ENCODE results near the gene LRMDA.

The LRMDA gene

GRCh38 chr10:75418712-75419111, 12.7 kb upstream of the LRMDA start:
- DNase-seq (ENCODE audit: low read depth in 2 of 3, low spot score in 1 of 3) = no peak

GRCh38 chr10:75422913-75423312, 8.5 kb upstream of the LRMDA start:
- DNase-seq (ENCODE audit: low read depth in 2 of 3, low spot score in 1 of 3) = no peak

- DNase-seq (ENCODE audit: low read depth in 2 of 3, low spot score in 1 of 3) = no peak
These were observed 6.9 kb upstream of the LRMDA start for GRCh38 chr10:75424571-75424970.

GRCh38 chr10:75425291-75426079, 5.9 kb upstream of the LRMDA start:
- DNase-seq (ENCODE audit: low read depth in 2 of 3, low spot score in 1 of 3) = no peak

- DNase-seq (ENCODE audit: low read depth in 2 of 3, low spot score in 1 of 3) = no peak
These were observed 4.5 kb upstream of the LRMDA start for GRCh38 chr10:75426880-75427279.

GRCh38 chr10:75427951-75428350, 3.5 kb upstream of the LRMDA start:
- DNase-seq (ENCODE audit: low read depth in 2 of 3, low spot score in 1 of 3) = no peak

- DNase-seq (ENCODE audit: low read depth in 2 of 3, low spot score in 1 of 3) = no peak
These were observed 2.8 kb upstream of the LRMDA start for GRCh38 chr10:75428434-75429158.

- no peak for DNase-seq (ENCODE audit: low read depth in 2 of 3, low spot score in 1 of 3)
These were observed 2.1 kb upstream of the LRMDA start for GRCh38 chr10:75429159-75429827.

- no peak for DNase-seq (ENCODE audit: low read depth in 2 of 3, low spot score in 1 of 3)
These were observed 1.2 kb upstream of the LRMDA start for GRCh38 chr10:75430000-75430763.

- no peak for DNase-seq (ENCODE audit: low read depth in 2 of 3, low spot score in 1 of 3)
These were observed 752 bp downstream of the LRMDA start for GRCh38 chr10:75432176-75432575.

GRCh38 chr10:75432763-75433162, 1.3 kb downstream of the LRMDA start:
- DNase-seq (ENCODE audit: low read depth in 2 of 3, low spot score in 1 of 3) = no peak

GRCh38 chr10:75433216-75433615, 1.8 kb downstream of the LRMDA start:
- no peak for DNase-seq (ENCODE audit: low read depth in 2 of 3, low spot score in 1 of 3)

GRCh38 chr10:75434291-75434690, 2.9 kb downstream of the LRMDA start:
- no peak for DNase-seq (ENCODE audit: low read depth in 2 of 3, low spot score in 1 of 3)

- DNase-seq (ENCODE audit: low read depth in 2 of 3, low spot score in 1 of 3) = no peak
These were observed 3.9 kb downstream of the LRMDA start for GRCh38 chr10:75435291-75435690.

- no peak for DNase-seq (ENCODE audit: low read depth in 2 of 3, low spot score in 1 of 3)
These were observed 5.5 kb downstream of the LRMDA start for GRCh38 chr10:75436896-75437295.

- DNase-seq (ENCODE audit: low read depth in 2 of 3, low spot score in 1 of 3) = no peak
These were observed 6.3 kb downstream of the LRMDA start for GRCh38 chr10:75437693-75438092.

GRCh38 chr10:75438275-75438674, 6.9 kb downstream of the LRMDA start:
- DNase-seq (ENCODE audit: low read depth in 2 of 3, low spot score in 1 of 3) = no peak

GRCh38 chr10:75439811-75440210, 8.4 kb downstream of the LRMDA start:
- no peak for DNase-seq (ENCODE audit: low read depth in 2 of 3, low spot score in 1 of 3)

GRCh38 chr10:75440271-75440793, 8.9 kb downstream of the LRMDA start:
- no peak for DNase-seq (ENCODE audit: low read depth in 2 of 3, low spot score in 1 of 3)

- DNase-seq (ENCODE audit: low read depth in 2 of 3, low spot score in 1 of 3) = no peak
These were observed 9.8 kb downstream of the LRMDA start for GRCh38 chr10:75441196-75441595.

- no peak for DNase-seq (ENCODE audit: low read depth in 2 of 3, low spot score in 1 of 3)
These were observed 10.3 kb downstream of the LRMDA start for GRCh38 chr10:75441682-75442081.

Measured in stimulated activated CD4-positive, alpha-beta T cell treated with anti-CD3 and anti-CD28 coated beads, Interleukin-12 subunit alpha, Interleukin-12 subunit beta, amount 100 ng/mL, for 48 hours (primary cell).